GM18511 (cell line): ENCODE results near the gene ADSS1.

ENCODE experiments used
- ATAC-seq: cut with Tn5 transposase; IDR thresholded peaks from one replicate; pipeline ENCODE4 v1.9.1; 2021; ENCODE audit warnings: mild to moderate bottlenecking, moderate library complexity; ENCODE audit not compliant: unreplicated experiment

Gene ADSS1

DNA sequence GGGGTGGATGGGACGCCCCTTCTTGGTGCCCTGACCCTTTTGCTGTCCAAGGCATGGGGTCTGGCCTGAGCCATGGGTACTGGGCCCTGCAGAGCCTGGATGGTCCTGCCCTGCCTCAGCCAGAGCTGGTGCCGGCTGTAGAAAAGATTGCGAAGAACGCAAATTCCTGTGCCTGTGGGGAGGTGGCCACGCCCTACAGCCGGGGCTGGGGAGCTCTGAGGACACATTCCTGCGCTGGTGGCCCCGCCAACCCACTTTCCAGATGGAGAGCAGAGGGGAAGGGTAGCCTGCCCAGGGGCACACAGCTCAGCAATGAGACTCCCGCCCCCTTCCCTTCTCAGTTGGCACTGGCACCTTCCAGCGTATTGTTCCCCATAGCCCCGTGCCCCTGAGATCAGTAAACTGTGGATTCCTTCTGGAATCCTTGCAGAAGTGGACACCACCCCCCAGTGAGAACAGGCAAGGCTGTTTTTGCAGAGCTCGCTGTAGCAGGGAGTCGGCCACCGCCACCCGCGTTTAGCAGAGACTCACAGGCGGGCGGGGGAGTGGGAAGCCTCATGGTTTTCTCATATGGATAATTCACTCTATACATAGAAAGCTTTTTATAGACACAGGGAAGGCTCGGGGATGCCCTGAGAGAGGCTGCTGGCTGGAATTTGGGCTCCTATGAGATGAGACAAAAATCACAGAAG is 26.0 kb upstream of the ADSS1 start:
- no peak for ATAC-seq

DNA sequence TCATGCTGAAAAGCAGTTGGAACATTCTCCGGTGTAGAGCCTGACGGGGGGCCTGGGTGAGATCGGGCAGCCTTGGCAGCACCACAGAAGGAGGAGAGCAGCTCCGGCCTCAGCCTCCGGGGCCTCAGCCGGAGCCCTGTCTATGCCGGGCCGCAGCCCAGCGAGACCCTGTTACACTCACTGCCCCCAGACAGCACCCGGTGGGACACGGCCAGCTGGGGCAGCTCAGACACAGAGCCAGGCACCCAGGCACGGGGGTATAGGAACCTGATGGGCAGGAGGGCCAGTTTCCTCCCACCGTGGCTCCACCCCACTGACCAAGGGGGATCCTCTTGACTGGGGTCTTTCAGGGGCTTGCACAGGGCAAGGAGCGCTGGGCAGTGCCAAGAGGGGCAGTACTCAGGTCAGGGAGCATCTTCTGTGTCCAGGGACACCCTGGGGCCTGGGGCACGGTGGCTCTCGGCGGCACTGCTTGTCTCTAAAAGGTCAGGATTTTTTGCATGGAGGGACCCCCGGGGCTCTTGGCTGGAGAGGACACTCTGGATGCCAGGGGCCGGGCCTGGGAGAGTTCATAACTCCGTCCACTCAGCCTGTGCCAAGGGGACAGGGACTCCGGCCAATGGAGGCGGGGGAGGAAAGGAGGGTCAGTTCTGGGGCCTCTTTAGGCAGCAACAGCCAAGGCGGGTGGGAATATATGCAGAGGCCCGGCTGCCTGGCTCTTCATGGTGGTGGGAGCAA is 25.2 kb upstream of the ADSS1 start:
- no peak for ATAC-seq

DNA sequence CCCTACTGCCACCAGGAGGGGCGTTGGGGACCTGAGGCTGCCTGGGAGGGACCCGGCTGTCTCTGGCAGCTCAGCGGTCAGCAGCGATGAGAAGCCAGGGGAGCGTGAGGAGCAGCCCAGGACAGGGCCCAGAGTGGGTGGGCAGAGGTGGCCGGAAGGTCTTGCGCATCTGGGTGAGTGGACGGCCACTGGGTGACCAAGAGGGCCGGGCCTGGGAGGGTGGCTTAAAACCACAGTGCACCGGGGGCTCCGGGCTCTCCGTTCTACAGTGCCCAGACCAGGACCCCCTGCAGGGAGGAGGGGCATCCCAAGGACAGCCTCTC is 24.6 kb upstream of the ADSS1 start:
- ATAC-seq: no peak

DNA sequence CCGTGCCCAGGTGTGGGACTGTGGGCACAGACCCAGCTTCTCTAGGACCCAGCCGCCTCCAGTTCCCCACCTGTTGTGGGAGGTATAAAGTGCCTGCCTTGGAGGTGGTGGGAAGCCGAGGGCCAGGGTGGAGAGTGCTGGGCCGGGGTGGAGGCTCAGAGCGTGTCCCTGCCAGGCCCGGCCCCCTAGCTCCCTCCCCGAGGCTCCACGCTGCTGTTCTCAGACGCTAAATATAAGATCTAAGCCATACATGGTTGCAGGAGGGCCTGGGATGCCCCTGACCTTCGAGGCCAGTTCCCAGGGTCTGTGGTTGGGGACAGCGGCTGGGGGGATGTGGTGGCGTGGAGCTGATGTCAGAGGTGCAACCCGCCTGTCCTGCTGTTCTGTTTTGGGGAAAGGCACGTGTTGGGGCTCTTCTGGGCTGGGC is 23.8 kb upstream of the ADSS1 start:
- ATAC-seq: no peak

DNA sequence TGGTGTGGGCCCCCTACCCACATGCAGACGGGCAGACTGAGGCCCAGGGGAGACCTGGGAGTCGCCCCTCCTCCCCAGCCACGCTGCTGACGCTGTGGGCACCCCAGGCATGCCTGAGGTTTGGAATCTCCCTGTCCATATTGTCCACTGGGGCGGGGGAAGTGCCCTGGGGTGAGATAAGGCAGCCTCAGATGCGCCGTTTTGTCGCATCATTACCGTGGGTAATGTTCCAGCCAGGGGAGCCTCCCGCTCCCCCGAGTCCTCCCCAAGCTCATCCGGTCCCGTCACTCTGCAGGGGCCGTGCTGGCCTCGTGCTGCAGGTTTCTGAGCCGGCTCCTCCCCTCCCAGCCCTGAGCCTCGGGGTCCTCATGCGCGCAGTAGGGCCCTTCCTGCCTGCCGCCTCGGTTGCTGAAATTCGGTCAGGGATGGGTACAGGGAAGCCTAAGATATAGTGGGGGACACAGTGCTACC is 23.2 kb upstream of the ADSS1 start:
- ATAC-seq: no peak

DNA sequence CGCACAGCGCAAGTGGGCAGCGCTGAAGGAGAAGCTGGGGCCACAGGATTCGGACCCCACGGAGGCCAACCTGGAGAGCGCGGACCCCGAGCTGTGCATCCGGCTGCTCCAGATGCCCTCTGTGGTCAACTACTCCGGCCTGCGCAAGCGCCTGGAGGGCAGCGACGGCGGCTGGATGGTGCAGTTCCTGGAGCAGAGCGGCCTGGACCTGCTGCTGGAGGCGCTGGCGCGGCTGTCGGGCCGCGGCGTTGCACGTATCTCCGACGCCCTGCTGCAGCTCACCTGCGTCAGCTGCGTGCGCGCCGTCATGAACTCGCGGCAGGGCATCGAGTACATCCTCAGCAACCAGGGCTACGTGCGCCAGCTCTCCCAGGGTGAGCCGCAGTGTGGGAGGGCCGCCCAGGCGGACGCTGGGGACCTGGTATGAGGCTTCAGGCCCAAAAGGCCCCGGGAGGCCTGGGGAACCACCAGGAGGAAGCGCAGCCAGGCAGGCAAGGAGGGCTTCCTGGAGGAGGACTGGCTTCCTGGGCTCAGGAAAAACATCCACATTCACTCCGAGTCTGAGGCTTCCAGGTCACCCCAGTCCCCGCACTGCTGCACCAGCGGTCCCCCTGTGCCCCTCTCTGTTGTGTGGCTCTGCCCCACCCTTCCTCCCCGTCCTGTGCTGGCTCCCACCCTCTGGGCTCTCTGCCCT is 22.5 kb upstream of the ADSS1 start:
- ATAC-seq: no peak

DNA sequence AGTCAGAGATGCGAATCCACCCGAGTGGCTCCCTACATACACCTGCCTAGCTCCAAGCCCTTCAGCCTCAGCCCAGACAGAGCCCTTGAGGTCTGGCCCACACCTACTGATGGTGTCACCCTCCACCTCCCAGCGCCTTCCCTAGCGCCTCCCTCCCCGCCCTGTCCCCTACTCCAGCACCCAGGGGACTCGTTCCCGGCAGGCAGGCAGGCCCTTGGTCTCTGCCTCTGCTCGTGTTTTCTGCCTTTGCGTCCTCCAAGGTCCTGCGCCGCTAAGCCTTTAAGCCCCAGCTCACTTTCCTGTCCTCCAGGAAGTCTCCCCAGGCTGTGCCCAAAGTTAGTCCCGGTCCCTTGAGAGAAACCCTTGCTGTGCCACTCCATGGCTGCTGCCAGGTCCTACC is 21.9 kb upstream of the ADSS1 start:
- ATAC-seq: no peak

DNA sequence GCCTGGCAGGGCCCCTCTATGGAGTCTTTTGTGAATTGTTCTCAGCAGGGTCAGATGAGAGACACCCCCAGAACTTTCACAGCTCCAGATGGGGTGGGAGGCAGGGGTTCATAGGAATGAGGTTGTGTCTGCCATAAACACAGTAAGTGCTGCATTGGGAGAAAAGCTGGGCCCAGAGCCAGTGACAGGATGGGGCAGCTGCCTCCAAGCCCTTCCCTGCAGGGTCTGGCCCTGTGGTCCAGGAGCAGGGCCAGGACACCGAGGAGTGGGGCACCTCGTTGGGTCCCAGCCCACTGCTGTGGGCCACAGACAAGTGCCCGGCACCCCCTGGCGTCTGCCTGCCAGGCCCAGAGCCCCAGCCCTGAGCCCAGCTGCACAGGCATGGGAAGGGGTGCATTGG is 21.4 kb upstream of the ADSS1 start:
- ATAC-seq: no peak

DNA sequence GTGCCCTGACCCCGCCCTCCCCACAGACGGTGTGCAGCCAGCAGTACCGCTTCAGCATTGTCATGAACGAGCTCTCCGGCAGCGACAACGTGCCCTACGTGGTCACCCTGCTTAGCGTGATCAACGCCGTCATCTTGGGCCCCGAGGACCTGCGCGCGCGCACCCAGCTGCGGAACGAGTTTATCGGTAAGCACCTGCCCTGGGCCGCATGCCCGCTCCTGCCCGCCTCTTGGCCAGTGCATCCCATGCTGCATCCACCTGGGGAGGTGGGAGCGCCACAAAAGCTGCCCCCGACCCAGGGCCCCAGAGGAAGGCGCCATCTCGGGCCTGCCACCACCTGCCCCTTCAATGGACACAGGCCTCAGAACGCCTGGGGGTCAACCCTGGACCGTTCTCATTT is 20.8 kb upstream of the ADSS1 start:
- no peak for ATAC-seq

DNA sequence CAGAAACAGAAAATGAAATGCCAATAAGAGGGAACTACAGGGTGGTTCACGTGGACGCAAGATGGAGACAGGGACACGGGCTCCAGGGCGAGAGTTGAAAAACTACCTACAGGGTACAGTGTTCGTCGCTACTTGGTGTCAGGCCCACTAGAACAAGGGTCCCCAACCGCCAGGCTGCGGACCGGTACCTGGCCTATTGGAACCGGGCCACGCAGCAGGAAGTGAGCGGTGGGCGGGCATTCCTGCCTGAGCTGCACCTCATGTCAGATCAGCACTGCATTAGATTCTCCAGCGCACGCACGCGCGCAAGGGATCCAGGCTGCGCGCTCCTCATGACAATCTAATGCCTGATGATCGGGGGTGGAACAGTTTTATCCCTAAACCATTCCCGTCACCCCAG is 19.8 kb upstream of the ADSS1 start:
- ATAC-seq: no peak

DNA sequence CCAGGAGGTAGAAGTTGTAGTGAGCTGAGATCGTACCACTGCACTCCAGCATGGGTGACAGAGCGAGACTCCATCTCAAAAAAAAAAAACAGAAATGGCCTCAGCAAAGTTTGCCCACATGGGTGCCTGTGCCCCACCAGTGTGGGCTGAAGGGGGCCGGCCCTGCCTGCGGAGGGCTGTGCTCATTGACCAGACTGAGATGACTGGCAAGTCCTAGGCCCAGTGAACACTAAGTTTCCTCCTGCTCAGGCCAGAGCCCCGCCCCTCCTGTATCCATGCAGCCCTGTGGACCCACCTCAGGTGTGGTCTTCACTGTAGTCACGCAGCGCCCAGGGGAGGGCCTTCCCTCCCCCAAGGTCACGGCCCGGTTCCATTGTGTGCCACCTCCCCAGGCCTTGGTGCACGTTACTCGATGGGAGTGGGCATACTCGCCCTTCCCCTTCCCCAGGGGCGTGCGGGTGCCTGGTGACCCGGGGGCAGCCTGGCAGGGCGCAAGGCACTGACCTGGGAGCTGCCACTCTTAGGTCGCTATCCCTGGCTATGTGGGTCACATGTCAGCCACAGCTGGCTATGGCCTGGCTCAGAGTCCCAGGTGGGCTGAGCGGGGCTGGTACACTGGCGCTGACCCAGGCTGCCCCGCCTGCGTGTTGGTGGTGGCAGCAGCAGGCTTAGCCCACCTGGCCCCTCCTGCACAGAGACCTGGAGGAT is 18.5 kb upstream of the ADSS1 start:
- no peak for ATAC-seq

DNA sequence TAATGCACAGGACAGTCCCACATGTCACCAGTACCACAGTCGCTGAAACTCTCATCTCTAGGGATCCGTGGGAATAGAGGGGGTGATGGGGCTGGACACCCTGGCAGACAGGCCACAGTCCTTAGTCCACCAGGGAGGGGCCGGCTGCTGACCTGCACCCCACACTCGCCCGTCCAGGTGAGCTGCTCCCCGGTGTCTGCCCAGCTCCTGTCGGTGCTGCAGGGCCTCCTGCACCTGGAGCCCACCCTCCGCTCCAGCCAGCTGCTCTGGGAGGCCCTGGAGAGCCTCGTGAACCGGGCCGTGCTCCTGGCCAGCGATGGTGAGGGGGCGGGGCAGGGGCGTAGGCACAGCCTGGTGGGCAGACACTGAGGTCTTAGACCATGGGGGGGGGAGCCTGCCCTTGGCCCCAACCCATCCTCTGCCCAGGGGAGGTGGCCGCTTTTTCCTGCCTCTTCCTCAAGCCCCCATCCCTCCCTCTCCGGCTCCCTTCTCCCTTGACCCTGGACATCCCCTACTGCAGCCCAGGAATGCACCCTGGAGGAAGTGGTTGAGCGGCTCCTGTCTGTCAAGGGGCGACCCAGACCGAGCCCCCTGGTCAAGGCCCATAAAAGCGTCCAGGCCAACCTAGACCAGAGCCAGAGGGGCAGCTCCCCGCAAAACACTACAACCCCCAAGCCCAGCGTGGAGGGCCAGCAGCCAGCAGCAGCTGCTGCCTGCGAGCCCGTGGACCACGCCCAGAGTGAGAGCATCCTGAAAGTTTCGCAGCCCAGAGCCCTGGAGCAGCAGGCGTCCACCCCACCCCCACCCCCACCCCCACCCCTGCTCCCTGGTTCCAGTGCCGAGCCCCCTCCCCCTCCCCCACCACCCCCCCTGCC is 17.1 kb upstream of the ADSS1 start:
- ATAC-seq: no peak

DNA sequence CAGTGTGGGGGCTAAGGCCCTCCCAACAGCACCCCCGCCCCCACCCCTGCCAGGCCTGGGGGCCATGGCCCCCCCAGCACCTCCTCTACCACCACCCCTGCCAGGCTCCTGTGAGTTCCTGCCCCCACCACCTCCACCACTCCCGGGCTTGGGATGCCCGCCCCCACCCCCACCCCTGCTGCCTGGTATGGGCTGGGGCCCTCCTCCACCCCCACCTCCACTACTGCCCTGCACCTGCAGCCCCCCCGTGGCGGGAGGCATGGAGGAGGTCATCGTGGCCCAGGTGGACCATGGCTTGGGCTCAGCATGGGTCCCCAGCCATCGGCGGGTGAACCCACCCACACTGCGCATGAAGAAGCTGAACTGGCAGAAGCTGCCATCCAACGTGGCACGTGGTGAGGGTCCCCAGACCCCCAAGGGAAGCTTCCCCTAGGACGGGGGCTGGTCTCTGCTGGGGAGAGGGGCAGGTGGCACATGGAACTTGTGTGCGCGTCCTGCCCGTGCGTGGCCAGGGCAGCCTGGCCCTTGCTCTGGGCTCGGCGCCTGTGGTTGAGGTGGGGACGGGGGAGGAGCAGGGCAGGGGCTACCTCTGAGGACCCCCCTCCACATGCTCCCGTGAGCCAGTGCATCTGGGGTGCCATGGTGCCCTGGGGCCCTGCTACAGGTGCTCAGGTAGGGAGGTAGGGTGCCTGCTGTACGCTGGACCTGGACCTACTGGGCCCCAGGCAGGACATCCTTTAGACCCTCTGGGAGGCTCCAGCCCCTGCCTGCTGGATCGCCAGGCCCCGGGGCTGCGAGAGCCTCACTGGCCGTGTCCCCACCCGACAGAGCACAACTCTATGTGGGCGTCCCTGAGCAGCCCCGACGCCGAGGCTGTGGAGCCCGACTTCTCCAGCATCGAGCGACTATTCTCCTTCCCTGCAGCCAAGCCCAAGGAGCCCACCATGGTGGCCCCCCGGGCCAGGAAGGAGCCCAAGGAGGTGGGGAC is 16.1 kb upstream of the ADSS1 start:
- ATAC-seq: no peak

DNA sequence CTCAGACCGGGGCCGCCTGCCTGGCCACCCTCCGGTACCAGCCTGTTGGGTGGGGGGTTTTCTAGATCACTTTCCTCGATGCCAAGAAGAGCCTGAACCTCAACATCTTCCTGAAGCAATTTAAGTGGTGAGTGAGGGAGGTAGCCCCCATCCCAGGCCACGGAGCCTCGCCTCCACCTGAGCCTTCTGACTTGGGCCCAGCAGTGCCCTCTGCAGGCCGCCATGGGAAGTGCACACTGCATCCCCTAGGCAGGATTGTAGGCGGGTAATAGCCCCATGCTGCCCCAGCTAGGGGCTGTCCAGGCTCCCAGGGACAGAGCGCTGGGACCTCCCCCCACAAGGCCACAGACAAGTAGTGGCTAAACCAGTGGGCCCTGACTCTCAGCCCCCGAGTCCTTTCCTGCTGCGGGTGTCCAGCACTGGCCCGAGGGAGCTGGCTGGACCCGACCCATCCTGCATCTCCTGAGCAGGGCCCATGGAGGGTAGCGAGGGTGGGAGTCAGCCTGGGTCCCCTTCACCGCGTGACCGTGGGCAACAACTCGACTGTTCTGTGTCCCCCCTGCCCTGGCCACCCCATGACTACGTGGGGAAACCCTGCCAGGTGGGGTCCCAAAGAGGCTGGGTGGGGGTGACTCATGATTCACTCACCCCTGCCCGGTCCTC is 15.3 kb upstream of the ADSS1 start:
- ATAC-seq: no peak

DNA sequence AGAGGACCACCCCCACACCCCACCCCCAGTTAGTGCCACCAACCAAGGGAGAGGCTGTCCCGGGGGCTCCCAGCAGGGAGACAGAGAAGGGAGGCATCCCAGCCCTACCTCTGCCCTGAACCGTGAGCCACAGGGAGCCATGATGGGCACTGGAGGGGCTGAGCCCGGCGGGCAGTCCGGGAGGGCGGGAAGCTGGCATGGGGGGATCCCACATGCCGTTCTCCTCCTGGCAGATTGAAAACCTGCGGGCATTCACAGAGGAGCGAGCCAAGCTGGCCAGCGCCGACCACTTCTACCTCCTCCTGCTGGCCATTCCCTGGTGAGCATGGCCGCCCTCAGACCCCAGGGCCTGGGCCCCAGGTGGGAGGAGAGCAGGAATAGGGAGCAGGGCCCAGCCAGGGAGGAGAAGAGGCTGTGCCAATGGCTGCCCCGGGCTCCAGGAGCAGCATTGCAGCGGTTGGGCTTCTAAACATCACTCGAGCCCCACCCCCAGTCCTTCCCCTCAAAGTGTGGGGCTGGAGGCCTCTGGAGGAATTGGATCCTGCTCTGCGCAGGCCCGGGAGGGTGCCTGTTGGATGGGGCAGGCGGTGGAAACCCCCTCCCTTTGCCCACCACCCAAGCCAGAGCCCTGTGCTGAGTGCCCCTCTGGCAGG is 14.5 kb upstream of the ADSS1 start:
- ATAC-seq: no peak

DNA sequence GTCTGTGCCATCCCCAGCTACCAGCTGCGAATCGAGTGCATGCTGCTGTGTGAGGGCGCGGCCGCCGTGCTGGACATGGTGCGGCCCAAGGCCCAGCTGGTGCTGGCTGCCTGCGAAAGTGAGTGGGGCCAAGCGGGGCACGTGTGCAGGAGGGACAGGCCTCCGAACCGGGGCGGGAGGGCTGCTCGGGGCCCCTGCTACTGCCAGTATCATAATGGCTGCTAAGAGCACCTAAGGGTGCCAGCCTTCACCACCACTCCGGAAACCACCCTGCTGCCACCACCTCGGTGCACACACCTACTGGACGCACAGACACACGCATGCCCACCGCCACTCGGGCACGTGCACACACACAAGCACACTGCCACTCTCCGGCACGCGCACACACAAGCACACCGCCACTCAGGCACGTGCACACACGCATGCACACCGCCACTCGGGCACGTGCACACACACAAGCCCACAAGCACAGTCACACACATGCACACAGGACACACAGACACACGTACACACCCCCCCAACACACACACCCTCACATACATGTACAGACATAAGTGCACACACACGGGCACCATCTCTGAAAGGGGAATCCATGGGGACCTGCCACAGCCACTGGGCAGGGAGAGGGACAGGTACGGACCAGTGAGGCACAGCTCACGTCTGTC is 13.8 kb upstream of the ADSS1 start:
- no peak for ATAC-seq

DNA sequence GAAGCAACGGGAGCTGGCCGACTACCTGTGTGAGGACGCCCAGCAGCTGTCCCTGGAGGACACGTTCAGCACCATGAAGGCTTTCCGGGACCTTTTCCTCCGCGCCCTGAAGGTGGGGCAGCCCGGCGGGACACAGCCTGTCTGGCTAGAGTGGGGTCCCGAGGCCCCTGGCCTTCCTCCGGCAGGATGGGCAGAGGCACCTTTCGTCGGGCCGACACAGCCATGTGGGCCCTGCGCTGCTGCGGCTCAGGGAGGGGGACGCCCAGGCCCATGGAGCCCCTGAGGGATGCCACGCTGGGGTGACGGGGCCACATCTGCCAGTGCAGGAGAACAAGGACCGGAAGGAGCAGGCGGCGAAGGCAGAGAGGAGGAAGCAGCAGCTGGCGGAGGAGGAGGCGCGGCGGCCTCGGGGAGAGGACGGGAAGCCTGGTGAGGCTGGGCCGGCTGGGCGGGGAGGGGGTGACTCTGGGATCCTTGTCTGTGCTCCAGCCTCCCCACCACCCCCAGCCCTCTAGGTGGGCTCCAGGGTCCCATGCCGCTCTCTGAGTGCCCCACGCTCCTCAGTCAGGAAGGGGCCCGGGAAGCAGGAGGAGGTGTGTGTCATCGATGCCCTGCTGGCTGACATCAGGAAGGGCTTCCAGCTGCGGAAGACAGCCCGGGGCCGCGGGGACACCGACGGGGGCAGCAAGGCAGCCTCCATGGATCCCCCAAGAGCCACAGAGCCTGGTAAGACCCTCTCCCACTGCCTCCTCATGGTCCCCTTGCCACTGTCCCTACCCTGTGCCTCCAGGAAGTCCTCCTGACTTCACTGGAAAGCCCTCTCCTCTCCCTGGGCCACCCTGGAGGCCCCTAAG is 10.9 kb upstream of the ADSS1 start:
- no peak for ATAC-seq
